Measurements from ENCODE around the gene KRTAP10-1.

DNA sequence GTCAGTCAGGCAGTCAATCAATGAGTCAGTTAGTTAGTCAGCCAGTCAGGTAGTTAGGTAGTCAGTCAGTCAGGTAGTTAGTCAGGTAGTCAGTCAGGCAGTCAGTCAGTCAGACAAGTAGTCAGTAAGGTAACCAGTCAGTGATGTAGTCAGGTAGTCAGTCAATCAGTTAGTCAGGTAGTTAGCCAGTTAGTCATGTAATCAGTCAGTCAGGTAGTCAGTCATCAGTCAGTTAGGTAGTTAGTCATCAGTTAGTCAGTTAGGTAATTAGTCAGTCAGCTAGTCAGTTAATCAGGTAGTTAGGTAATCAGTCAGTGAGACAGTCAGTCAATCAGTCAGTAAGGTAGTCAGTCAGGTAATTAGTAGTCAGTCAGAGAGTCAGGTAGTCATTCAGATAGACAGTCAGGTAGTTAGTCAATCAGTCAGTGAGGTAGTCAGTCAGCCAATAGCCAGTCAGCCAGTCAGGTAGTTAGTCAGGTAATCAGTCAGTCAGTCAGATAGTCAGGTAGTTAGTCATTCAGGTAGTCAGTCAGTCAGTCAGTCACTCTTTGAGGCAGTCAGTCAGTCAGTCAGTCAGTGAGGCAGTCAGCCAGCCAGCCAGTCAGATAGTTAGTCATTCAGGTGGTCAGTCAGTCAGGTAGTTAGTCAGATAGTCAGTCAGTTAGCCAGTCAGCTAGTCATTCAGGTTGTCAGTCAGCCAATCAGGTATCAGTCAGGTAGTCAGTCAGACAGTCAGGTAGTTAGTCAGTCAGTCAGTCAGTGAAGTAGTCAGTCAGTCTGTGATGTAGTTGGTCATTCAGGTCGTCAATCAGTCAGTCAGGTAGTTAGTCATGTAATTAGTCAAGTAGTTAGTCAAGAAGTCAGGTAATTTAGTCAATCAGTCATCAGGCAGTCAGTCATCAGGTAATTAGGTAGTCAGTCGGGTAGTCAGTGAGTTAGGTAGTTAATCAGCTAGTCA, 15.3 kb downstream of the KRTAP10-1 start:
- no peak for TF ChIP-seq EZH2phosphoT487 (IDR thresholded peaks at IDR 0.05)
- TF ChIP-seq EZH2 (IDR thresholded peaks at IDR 0.05) = no peak
- TF ChIP-seq, protein P1, sequence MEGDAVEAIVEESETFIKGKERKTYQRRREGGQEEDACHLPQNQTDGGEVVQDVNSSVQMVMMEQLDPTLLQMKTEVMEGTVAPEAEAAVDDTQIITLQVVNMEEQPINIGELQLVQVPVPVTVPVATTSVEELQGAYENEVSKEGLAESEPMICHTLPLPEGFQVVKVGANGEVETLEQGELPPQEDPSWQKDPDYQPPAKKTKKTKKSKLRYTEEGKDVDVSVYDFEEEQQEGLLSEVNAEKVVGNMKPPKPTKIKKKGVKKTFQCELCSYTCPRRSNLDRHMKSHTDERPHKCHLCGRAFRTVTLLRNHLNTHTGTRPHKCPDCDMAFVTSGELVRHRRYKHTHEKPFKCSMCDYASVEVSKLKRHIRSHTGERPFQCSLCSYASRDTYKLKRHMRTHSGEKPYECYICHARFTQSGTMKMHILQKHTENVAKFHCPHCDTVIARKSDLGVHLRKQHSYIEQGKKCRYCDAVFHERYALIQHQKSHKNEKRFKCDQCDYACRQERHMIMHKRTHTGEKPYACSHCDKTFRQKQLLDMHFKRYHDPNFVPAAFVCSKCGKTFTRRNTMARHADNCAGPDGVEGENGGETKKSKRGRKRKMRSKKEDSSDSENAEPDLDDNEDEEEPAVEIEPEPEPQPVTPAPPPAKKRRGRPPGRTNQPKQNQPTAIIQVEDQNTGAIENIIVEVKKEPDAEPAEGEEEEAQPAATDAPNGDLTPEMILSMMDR (IDR thresholded peaks at IDR 0.05) = no peak

Data from neural progenitor cell (in vitro differentiated cells).